Astrocyte (in vitro differentiated cells and primary cell): ENCODE data around the gene MTHFD1. TPM values are rescaled to one million over a fixed set of nuclear protein-coding genes. Genes with fewer than 3 reads are reported as not detected.

Experiments
- DNase-seq: peaks from one replicate; pipeline ENCODE4 v3.0.0-alpha.2; 2010; ENCODE audit warnings: low read depth
- FAIRE-seq: peaks from 2 replicates; lab custom pipeline; 2011; peaks lifted over from hg19 to GRCh38; lab: Jason Lieb, UNC
- H2AFZ ChIP-seq: 2 replicates; pipeline ENCODE4 v1.6.0; 2012; ENCODE audit warnings: low read depth, low read length, inconsistent platforms
- H3K27ac ChIP-seq: 2 replicates; pipeline ENCODE4 v1.5.1; 2011; ENCODE audit warnings: low read depth, low read length, inconsistent platforms
- H3K27me3 ChIP-seq: 2 replicates; pipeline ENCODE4 v1.6.0; 2011; ENCODE audit warnings: low read length, inconsistent platforms; ENCODE audit not compliant: insufficient read depth
- H3K36me3 ChIP-seq: 2 replicates; pipeline ENCODE4 v1.5.1; 2011; ENCODE audit warnings: low read length, inconsistent platforms; ENCODE audit not compliant: insufficient read depth
- H3K4me1 ChIP-seq: 2 replicates; pipeline ENCODE4 v1.5.1; 2011; ENCODE audit warnings: low read length, inconsistent platforms; ENCODE audit not compliant: insufficient read depth
- H3K4me2 ChIP-seq: 2 replicates; pipeline ENCODE4 v1.6.0; 2012; ENCODE audit warnings: low read length, inconsistent platforms
- H3K4me3 ChIP-seq: 2 replicates; pipeline ENCODE4 v1.5.1; 2011; ENCODE audit warnings: low read depth, mild to moderate bottlenecking, low read length, inconsistent platforms; ENCODE audit not compliant: insufficient read depth
- H3K79me2 ChIP-seq: 2 replicates; pipeline ENCODE4 v1.6.0; 2012; ENCODE audit warnings: mild to moderate bottlenecking, low read length, inconsistent platforms; ENCODE audit not compliant: insufficient read depth
- H3K9ac ChIP-seq: 2 replicates; pipeline ENCODE4 v1.6.0; 2012; ENCODE audit warnings: mild to moderate bottlenecking, low read length, inconsistent platforms
- H3K9me3 ChIP-seq: 2 replicates; pipeline ENCODE4 v1.5.1; 2012; ENCODE audit warnings: low read depth, mild to moderate bottlenecking, low read length, inconsistent platforms; ENCODE audit not compliant: insufficient read depth
- H4K20me1 ChIP-seq: 2 replicates; pipeline ENCODE4 v1.6.0; 2012; ENCODE audit warnings: low read length, inconsistent platforms; ENCODE audit not compliant: insufficient read depth
- H3K27ac Mint-ChIP-seq: one replicate; pipeline ENCODE4 v1.8.0; 2021; ENCODE audit warnings: mild to moderate bottlenecking, mixed read lengths; ENCODE audit not compliant: unreplicated experiment
- H3K27me3 Mint-ChIP-seq: one replicate; pipeline ENCODE4 v1.8.0; 2021; ENCODE audit warnings: low read depth, mixed read lengths; ENCODE audit not compliant: unreplicated experiment
- H3K36me3 Mint-ChIP-seq: one replicate; pipeline ENCODE4 v1.8.0; 2021; ENCODE audit warnings: low read depth, mixed read lengths; ENCODE audit not compliant: unreplicated experiment
- H3K4me1 Mint-ChIP-seq: one replicate; pipeline ENCODE4 v1.8.0; 2021; ENCODE audit warnings: low read depth, mixed read lengths; ENCODE audit not compliant: unreplicated experiment
- H3K4me3 Mint-ChIP-seq: one replicate; pipeline ENCODE4 v1.8.0; 2021; ENCODE audit warnings: mild to moderate bottlenecking, moderate library complexity, mixed read lengths; ENCODE audit not compliant: unreplicated experiment
- H3K9me3 Mint-ChIP-seq: one replicate; pipeline ENCODE4 v1.8.0; 2021; ENCODE audit warnings: mild to moderate bottlenecking, mixed read lengths; ENCODE audit not compliant: unreplicated experiment
- EZH2 ChIP-seq: IDR thresholded peaks from 2 replicates; pipeline ENCODE4 v1.6.1; 2012; ENCODE audit warnings: mild to moderate bottlenecking, low read length, inconsistent platforms; ENCODE audit not compliant: insufficient read depth
- total RNA-seq: library from RNA; stranded (reverse); gene quantifications from 2 replicates; pipeline ENCODE4 v1.2.1, GENCODE V29; 2021
- TF ChIP-seq, protein P1 (sequence below): IDR thresholded peaks from 2 replicates; pipeline ENCODE4 v1.5.1; 2011; ENCODE audit warnings: low read depth, mild to moderate bottlenecking, inconsistent platforms, low read length, moderate library complexity; ENCODE audit not compliant: insufficient read depth

Gene MTHFD1
- total RNA-seq, 1 donor from 2014 or later = 56.9 TPM

DNA sequence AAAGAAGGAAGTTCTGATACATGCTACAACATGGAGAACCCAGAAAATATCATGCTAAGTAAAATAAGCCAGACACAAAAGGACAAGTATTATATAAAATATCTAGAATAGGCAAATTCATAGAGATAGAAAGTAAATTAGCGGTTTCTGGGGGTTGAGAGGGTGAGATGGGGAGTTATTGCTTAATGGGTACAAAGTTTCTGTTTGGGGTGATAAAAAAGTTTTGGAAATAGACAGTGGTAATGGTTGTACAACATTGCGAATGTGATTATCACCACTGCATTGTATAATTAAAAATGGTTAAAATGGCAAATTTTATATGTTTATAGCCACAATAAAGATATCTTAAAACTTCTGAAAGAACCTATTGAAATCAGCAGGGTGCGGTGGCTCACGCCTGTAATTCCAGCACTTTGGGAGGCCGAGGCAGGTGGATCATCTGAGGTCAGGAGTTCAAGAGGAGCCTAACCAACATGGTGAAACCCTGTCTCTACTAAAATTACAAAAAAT, 100.5 kb downstream of the MTHFD1 start:
- Mint-ChIP-seq H3K4me1 (no peaks in the 10 kb centered on the region), H3K9me3 (no peaks in the 10 kb centered on the region), H3K36me3 (peaks cover 13% of the 10 kb centered on the region), H3K27ac (no peak overlapping the region), H3K27me3 (no peaks in the 10 kb centered on the region), H3K4me3 (no peak overlapping the region)
- Histone ChIP-seq H2AFZ (no peak overlapping the region), H3K27me3 (no peaks in the 10 kb centered on the region), H3K9me3 (no peaks in the 10 kb centered on the region), H3K36me3 (peaks cover 12% of the 10 kb centered on the region), H4K20me1 (peaks cover 9% of the 10 kb centered on the region), H3K4me3 (no peak overlapping the region), H3K27ac (no peak overlapping the region), H3K4me2 (no peak overlapping the region), H3K9ac (no peak overlapping the region), H3K4me1 (no peaks in the 10 kb centered on the region), H3K79me2 (no peaks in the 10 kb centered on the region)
- FAIRE-seq (no peak), DNase-seq (no peak)
- TF ChIP-seq, protein P1, sequence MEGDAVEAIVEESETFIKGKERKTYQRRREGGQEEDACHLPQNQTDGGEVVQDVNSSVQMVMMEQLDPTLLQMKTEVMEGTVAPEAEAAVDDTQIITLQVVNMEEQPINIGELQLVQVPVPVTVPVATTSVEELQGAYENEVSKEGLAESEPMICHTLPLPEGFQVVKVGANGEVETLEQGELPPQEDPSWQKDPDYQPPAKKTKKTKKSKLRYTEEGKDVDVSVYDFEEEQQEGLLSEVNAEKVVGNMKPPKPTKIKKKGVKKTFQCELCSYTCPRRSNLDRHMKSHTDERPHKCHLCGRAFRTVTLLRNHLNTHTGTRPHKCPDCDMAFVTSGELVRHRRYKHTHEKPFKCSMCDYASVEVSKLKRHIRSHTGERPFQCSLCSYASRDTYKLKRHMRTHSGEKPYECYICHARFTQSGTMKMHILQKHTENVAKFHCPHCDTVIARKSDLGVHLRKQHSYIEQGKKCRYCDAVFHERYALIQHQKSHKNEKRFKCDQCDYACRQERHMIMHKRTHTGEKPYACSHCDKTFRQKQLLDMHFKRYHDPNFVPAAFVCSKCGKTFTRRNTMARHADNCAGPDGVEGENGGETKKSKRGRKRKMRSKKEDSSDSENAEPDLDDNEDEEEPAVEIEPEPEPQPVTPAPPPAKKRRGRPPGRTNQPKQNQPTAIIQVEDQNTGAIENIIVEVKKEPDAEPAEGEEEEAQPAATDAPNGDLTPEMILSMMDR = no peak
- TF ChIP-seq EZH2 = no peak

DNA sequence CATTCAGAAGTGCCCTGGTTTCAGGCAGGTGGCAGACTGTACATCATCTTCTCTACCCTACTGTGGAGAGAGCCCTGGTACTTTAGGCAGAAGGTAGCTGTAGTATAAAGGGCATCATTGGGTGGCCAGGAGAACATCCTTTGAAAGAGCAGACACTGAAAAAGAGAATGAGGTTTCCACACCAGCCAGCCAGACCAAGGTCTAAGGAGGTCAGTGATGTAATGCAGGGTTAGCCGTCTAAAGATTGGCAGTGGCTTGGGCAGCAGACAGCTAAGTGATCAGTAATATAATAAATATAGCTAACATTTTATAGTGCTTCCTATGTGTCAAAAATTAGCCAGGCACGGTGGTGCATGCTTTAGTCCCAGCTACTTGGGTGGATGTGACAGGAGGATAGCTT, 103.5 kb downstream of the MTHFD1 start:
- no peak for TF ChIP-seq EZH2
- TF ChIP-seq, protein P1 = no peak
- H3K4me1 Mint-ChIP-seq = no peaks in the 10 kb centered on the region
- Histone ChIP-seq H2AFZ (no peak overlapping the region), H3K9me3 (no peaks in the 10 kb centered on the region), H3K27ac (no peak overlapping the region), H3K4me3 (no peak overlapping the region), H3K9ac (no peak overlapping the region), H3K4me1 (no peaks in the 10 kb centered on the region), H3K4me2 (no peak overlapping the region), H3K27me3 (no peaks in the 10 kb centered on the region), H3K79me2 (peaks cover 1% of the 10 kb centered on the region), H4K20me1 (peaks cover 9% of the 10 kb centered on the region), H3K36me3 (peaks cover 10% of the 10 kb centered on the region)
- H3K27ac Mint-ChIP-seq = no peak overlapping the region
- peaks cover 15% of the 10 kb centered on the region for H3K36me3 Mint-ChIP-seq
- DNase-seq = no peak
- FAIRE-seq = no peak
- no peaks in the 10 kb centered on the region for H3K27me3 Mint-ChIP-seq
- no peaks in the 10 kb centered on the region for H3K9me3 Mint-ChIP-seq
- no peak overlapping the region for H3K4me3 Mint-ChIP-seq

DNA sequence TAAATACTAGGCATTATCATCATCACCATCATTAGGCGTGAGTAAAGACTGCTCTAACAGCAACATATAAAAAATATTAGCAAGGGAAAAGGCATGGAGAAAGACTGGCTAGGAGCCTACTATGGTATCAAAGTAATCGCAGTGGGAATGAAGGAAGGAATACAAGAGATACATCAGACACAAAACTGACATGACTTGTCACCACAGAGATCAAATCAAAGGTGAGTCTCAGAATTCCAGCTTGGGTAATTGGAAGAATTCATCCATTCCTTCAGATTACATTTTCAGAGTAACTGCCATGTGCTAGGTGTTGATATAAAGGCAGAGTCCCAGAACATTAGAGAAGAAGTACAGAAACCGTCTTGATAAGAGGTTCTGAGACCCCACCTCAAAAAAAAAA, 105.3 kb downstream of the MTHFD1 start:
- Histone ChIP-seq H2AFZ (no peak overlapping the region), H3K4me1 (no peaks in the 10 kb centered on the region), H3K4me2 (no peak overlapping the region), H4K20me1 (peaks cover 9% of the 10 kb centered on the region), H3K79me2 (peaks cover 5% of the 10 kb centered on the region), H3K27ac (no peak overlapping the region), H3K9me3 (no peaks in the 10 kb centered on the region), H3K27me3 (no peaks in the 10 kb centered on the region), H3K36me3 (no peaks in the 10 kb centered on the region), H3K4me3 (no peak overlapping the region), H3K9ac (no peak overlapping the region)
- Mint-ChIP-seq H3K27me3 (no peaks in the 10 kb centered on the region), H3K36me3 (peaks cover 6% of the 10 kb centered on the region), H3K4me1 (no peaks in the 10 kb centered on the region), H3K4me3 (no peak overlapping the region), H3K9me3 (no peaks in the 10 kb centered on the region), H3K27ac (no peak overlapping the region)
- no peak for DNase-seq
- TF ChIP-seq, protein P1 = no peak
- no peak for TF ChIP-seq EZH2
- no peak for FAIRE-seq
